ENCODE measurements around the gene PPP1R12B.

GRCh38 chr1:202329891-202330290 lies 18.6 kb upstream of the PPP1R12B start:
- TF ChIP-seq, protein P1, sequence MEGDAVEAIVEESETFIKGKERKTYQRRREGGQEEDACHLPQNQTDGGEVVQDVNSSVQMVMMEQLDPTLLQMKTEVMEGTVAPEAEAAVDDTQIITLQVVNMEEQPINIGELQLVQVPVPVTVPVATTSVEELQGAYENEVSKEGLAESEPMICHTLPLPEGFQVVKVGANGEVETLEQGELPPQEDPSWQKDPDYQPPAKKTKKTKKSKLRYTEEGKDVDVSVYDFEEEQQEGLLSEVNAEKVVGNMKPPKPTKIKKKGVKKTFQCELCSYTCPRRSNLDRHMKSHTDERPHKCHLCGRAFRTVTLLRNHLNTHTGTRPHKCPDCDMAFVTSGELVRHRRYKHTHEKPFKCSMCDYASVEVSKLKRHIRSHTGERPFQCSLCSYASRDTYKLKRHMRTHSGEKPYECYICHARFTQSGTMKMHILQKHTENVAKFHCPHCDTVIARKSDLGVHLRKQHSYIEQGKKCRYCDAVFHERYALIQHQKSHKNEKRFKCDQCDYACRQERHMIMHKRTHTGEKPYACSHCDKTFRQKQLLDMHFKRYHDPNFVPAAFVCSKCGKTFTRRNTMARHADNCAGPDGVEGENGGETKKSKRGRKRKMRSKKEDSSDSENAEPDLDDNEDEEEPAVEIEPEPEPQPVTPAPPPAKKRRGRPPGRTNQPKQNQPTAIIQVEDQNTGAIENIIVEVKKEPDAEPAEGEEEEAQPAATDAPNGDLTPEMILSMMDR (IDR thresholded peaks at IDR 0.05; ENCODE audit: low read depth, low read length, poor library complexity, severe bottlenecking) = peak; percentile 31
- TF ChIP-seq EZH2phosphoT487 (IDR thresholded peaks at IDR 0.05; ENCODE audit: borderline replicate concordance, low read length) = no peak
